ENCODE results near the gene CD200R1L. TPM values are rescaled to one million over a fixed set of nuclear protein-coding genes. Genes with fewer than 3 reads are reported as not detected.

CD200R1L gene
- total and polyA plus RNA-seq, 9 of the 15 experiments (the other 6 are each of a cell fraction or from before 2014, with no cell fraction given): not detected

- TF ChIP-seq NUFIP1 (IDR thresholded peaks at IDR 0.05; ENCODE audit: partially characterized antibody): no peak
Measured at GRCh38 chr3:112774293-112774926, 72.3 kb downstream of the CD200R1L start (continued).

- TF ChIP-seq DLX4 (CRISPR knock-in tag; IDR thresholded peaks at IDR 0.05) (no peak), TCF3 (CRISPR knock-in tag; IDR thresholded peaks at IDR 0.05) (no peak), RBM39 (optimal IDR thresholded peaks at IDR 0.05; ENCODE audit: low read depth, low read length) (no peak)
- H3K4me2 ChIP-seq (ENCODE audit: insufficient read depth, low read length): no peak overlapping the region
- H3K27me3 ChIP-seq (ENCODE audit: control insufficient read depth in 2 of 2, insufficient read depth in 2 of 2, low read length in 2 of 2): no peaks in the 10 kb centered on the region
- peaks cover 0 to 19% of the 10 kb centered on the region in 2 experiments; a peak in 3 of 5 replicates for H3K4me1 ChIP-seq (replicated peaks in 1 of 2; ENCODE audit: control insufficient read depth in 2 of 2, insufficient read depth in 2 of 2, low read length in 2 of 2)
- no peak overlapping the region for H3K27ac ChIP-seq (ENCODE audit: extremely low read depth, low read depth, low read length)
- H2AFZ ChIP-seq (ENCODE audit: low read depth, low read length): no peak overlapping the region
- WGBS (ENCODE audit: insufficient coverage, low coverage, missing lambda C conversion rate): 46% methylated on average over 3 of the region's 6 CpGs
- H3K9me1 ChIP-seq (ENCODE audit: control insufficient read depth, insufficient read depth, low read length): no peaks in the 10 kb centered on the region
- intact Hi-C loops (cut with micrococcal nuclease): no loop called here
- CTCF ChIA-PET (ENCODE audit: low intra/inter-chr PET ratio): no interaction called here
- H3K79me2 ChIP-seq (ENCODE audit: control insufficient read depth, insufficient read depth, low read length): no peaks in the 10 kb centered on the region
- POLR2A ChIA-PET: no interaction called here
- H3K9me3 ChIP-seq (replicated peaks; ENCODE audit: control insufficient read depth, insufficient read depth, low read depth, low read length): no peaks in the 10 kb centered on the region
- H3K4me3 ChIP-seq: no peak overlapping the region
- ATAC-seq (no peak), FAIRE-seq (no peak), DNase-seq (ENCODE audit: extremely low read depth in 1 of 4, low spot score in 3 of 4) (no peak)
- in situ Hi-C loops (cut with MboI): no loop called here
- no TSS peak for BruUV-seq (replicated peaks)
- H3K9ac ChIP-seq (ENCODE audit: insufficient read depth in 1 of 2, low read depth in 2 of 2, low read length in 2 of 2): no peak overlapping the region
- no peaks in the 10 kb centered on the region for H4K20me1 ChIP-seq (replicated peaks; ENCODE audit: control insufficient read depth, insufficient read depth, low read length)
- no peaks in the 10 kb centered on the region for H3K36me3 ChIP-seq (ENCODE audit: control insufficient read depth, insufficient read depth, low read length)
Measured at GRCh38 chr3:112773864-112774263, 72.8 kb downstream of the CD200R1L start.
